ENCODE data around the gene PIK3R6. TPM values are rescaled to one million over a fixed set of nuclear protein-coding genes. Genes with fewer than 3 reads are reported as not detected.
A peak's percentile ranks its signal among the peaks of the same experiment; 100 is the strongest.

PIK3R6 gene
- total and polyA plus RNA-seq, 2 donors (not counting 1 experiment from before 2014, with no cell fraction given): 2.8 to 11.0 TPM

GRCh38 chr17:8904201-8904600 lies 36.7 kb upstream of the PIK3R6 start:
- H4K20me1 ChIP-seq (ENCODE audit: control insufficient read depth, insufficient read depth, low read length, poor library complexity, severe bottlenecking): no peaks in the 10 kb centered on the region
- H3K79me2 ChIP-seq (ENCODE audit: control insufficient read depth, insufficient read depth, low read length): no peaks in the 10 kb centered on the region
- peaks cover 0 to 35% of the 10 kb centered on the region in 2 experiments for H3K36me3 ChIP-seq (replicated peaks in 1 of 2; ENCODE audit: control extremely low read depth in 1 of 2, control insufficient read depth in 1 of 2, extremely low read depth in 1 of 2, insufficient read depth in 2 of 2, low read length in 1 of 2)
- H3K4me3 ChIP-seq (ENCODE audit: control extremely low read depth in 1 of 5, extremely low read depth in 1 of 5, insufficient read depth in 1 of 5, low read depth in 2 of 5, low read length in 4 of 5): no peak overlapping the region
- H2AFZ ChIP-seq (ENCODE audit: insufficient read depth, low read depth, low read length, poor library complexity, severe bottlenecking): no peak overlapping the region
- H3K9me3 Mint-ChIP-seq (ENCODE audit: insufficient read depth): no peaks in the 10 kb centered on the region
- ATAC-seq (ENCODE audit: low read depth) (no peak), DNase-seq (no peak)
- 71% methylated on average over 1 of the region's 2 CpGs for WGBS (ENCODE audit: insufficient coverage)
- H3K4me3 Mint-ChIP-seq: no peak overlapping the region
- no peak overlapping the region for H3K27ac ChIP-seq (ENCODE audit: low read length in 2 of 2)
- CTCF ChIA-PET: no interaction called here
- POLR2A ChIA-PET: no interaction called here
- H3K9ac ChIP-seq (ENCODE audit: low read length): no peak overlapping the region
- peak overlapping the region; percentile 47 for H3K27ac Mint-ChIP-seq
- intact Hi-C loops (cut with micrococcal nuclease): loop anchor here (5.0 kb wide), 1 partner anchor 38 kb away; no protein-coding TSS in a partner anchor
- H3K4me2 ChIP-seq (replicated peaks; ENCODE audit: low read depth, low read length, poor library complexity, severe bottlenecking): no peak overlapping the region
- peaks cover 38% of the 10 kb centered on the region for H3K4me1 Mint-ChIP-seq
- TF ChIP-seq CTCF (IDR thresholded peaks at IDR 0.05) (no peak), EZH2 (IDR thresholded peaks at IDR 0.05; ENCODE audit: borderline replicate concordance, insufficient read depth, low read depth, low read length, poor library complexity, severe bottlenecking) (no peak)
- H3K27me3 ChIP-seq (replicated peaks in 1 of 4; ENCODE audit: control extremely low read depth in 1 of 4, control insufficient read depth in 3 of 4, insufficient read depth in 4 of 4, low read length in 3 of 4): no peaks in the 10 kb centered on the region
- peaks cover 31 to 36% of the 10 kb centered on the region in 2 donors for H3K4me1 ChIP-seq (ENCODE audit: control insufficient read depth in 2 of 2, insufficient read depth in 2 of 2, low read length in 2 of 2)
- H3K27me3 Mint-ChIP-seq: no peaks in the 10 kb centered on the region
- H3K9me3 ChIP-seq (ENCODE audit: control extremely low read depth in 1 of 3, control insufficient read depth in 2 of 3, insufficient read depth in 1 of 3, low read length in 2 of 3): no peaks in the 10 kb centered on the region

Measured in B cell (primary cell).